ENCODE measurements around the gene TMA7. TPM values are rescaled to one million over a fixed set of nuclear protein-coding genes. Genes with fewer than 3 reads are reported as not detected.

The TMA7 gene
- total and polyA plus RNA-seq, 2 of the 13 experiments (the other 11 are each of a cell fraction or from before 2014, with no cell fraction given): 100 to 486 TPM

- TF ChIP-seq HNF1A (IDR thresholded peaks at IDR 0.05; ENCODE audit: low read depth): no peak
- TF ChIP-seq HNF1A (CRISPR knock-in tag; IDR thresholded peaks at IDR 0.05; ENCODE audit: borderline replicate concordance): no peak
- TF ChIP-seq MAFF (IDR thresholded peaks at IDR 0.05; ENCODE audit: low read depth, low read length): no peak
- no peak for TF ChIP-seq MIER2 (CRISPR knock-in tag; IDR thresholded peaks at IDR 0.05)
- no peak for TF ChIP-seq KAT7 (CRISPR knock-in tag; IDR thresholded peaks at IDR 0.05; ENCODE audit: borderline replicate concordance)
- TF ChIP-seq NPAS2 (CRISPR knock-in tag; IDR thresholded peaks at IDR 0.05; ENCODE audit: borderline replicate concordance): no peak
- TF ChIP-seq ZNF792 (CRISPR knock-in tag; IDR thresholded peaks at IDR 0.05): no peak
- TF ChIP-seq ZSCAN25 (CRISPR knock-in tag; IDR thresholded peaks at IDR 0.05): no peak
- TF ChIP-seq NCOR1 (IDR thresholded peaks at IDR 0.05; ENCODE audit: borderline replicate concordance, low read length): peak; percentile 77
- TF ChIP-seq HOMEZ (CRISPR knock-in tag; IDR thresholded peaks at IDR 0.05; ENCODE audit: low read depth): no peak
- 0 out of 2 replicates have a peak, but pooled peaks have one; percentile 20 for TF ChIP-seq ZMYM2 (CRISPR knock-in tag; IDR thresholded peaks at IDR 0.05)
- TF ChIP-seq FIP1L1 (IDR thresholded peaks at IDR 0.05; ENCODE audit: borderline replicate concordance, insufficient read depth, low read depth, low read length): no peak
- TF ChIP-seq AGO2 (optimal IDR thresholded peaks at IDR 0.05; ENCODE audit: low read depth, low read length): peak; percentile 15
- no peak for TF ChIP-seq NR2C2 (CRISPR knock-in tag; IDR thresholded peaks at IDR 0.05; ENCODE audit: borderline replicate concordance)
- no peak for TF ChIP-seq SUZ12 (IDR thresholded peaks at IDR 0.05; ENCODE audit: low read depth, low read length)
- TF ChIP-seq SMC3 (IDR thresholded peaks at IDR 0.05; ENCODE audit: low read length): 0 out of 2 replicates have a peak, but pooled peaks have one; percentile 0
- no peak for TF ChIP-seq SRF (IDR thresholded peaks at IDR 0.05; ENCODE audit: low read depth, low read length)
- no peak for TF ChIP-seq ZNF292 (CRISPR knock-in tag; IDR thresholded peaks at IDR 0.05; ENCODE audit: borderline replicate concordance, low read depth)
- TF ChIP-seq RAD21 (CRISPR knock-in tag; IDR thresholded peaks at IDR 0.05): 0 out of 2 replicates have a peak, but pooled peaks have one; percentile 26
- no peak for TF ChIP-seq HCFC1 (IDR thresholded peaks at IDR 0.05; ENCODE audit: low read depth, low read length)
- no peak for TF ChIP-seq ZNF878 (CRISPR knock-in tag; IDR thresholded peaks at IDR 0.05)
- peak in 1 of 2 experiments; percentile 29; a peak in 1 of 4 replicates for TF ChIP-seq POLR2A (IDR thresholded peaks at IDR 0.05; ENCODE audit: insufficient read depth in 1 of 2, low read depth in 2 of 2, low read length in 2 of 2)
- TF ChIP-seq, protein P1, sequence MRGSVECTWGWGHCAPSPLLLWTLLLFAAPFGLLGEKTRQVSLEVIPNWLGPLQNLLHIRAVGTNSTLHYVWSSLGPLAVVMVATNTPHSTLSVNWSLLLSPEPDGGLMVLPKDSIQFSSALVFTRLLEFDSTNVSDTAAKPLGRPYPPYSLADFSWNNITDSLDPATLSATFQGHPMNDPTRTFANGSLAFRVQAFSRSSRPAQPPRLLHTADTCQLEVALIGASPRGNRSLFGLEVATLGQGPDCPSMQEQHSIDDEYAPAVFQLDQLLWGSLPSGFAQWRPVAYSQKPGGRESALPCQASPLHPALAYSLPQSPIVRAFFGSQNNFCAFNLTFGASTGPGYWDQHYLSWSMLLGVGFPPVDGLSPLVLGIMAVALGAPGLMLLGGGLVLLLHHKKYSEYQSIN (CRISPR knock-in tag; IDR thresholded peaks at IDR 0.05; ENCODE audit: borderline replicate concordance): no peak
- no peak for TF ChIP-seq RFXAP (CRISPR knock-in tag; IDR thresholded peaks at IDR 0.05; ENCODE audit: borderline replicate concordance)
- TF ChIP-seq SALL1 (CRISPR knock-in tag; IDR thresholded peaks at IDR 0.05): peak; percentile 18; the same call in 1 of the 2 replicates
These were observed 17.8 kb upstream of the TMA7 start (continued) for GRCh38 chr3:48422272-48422671.
